BE2C (cell line): ENCODE results near the gene PITPNM2.

Source experiments
- DNase-seq: peaks from one replicate; pipeline ENCODE4 v3.0.0-alpha.2; 2020
- H3K27me3 ChIP-seq: fragments of 250-450 bp; sonication (Bioruptor Pico); 2 replicates; pipeline ENCODE4 v1.5.1; 2020; ENCODE audit warnings: mild to moderate bottlenecking
- H3K36me3 ChIP-seq: fragments of 250-450 bp; sonication (Bioruptor Pico); 2 replicates; pipeline ENCODE4 v1.5.1; 2020; ENCODE audit warnings: mild to moderate bottlenecking
- H3K4me1 ChIP-seq: fragments of 250-450 bp; sonication (Bioruptor Pico); 2 replicates; pipeline ENCODE4 v1.5.1; 2020
- H3K4me3 ChIP-seq: 2 replicates; pipeline ENCODE4 v1.5.1; 2011; ENCODE audit warnings: low read depth, low read length
- H3K9me3 ChIP-seq: fragments of 250-450 bp; sonication (Bioruptor Pico); 2 replicates; pipeline ENCODE4 v1.5.1; 2020
- CTCF ChIP-seq: IDR thresholded peaks from 2 replicates; pipeline ENCODE4 v1.5.1; 2012; ENCODE audit warnings: mild to moderate bottlenecking, low read depth, low read length

Gene PITPNM2

DNA sequence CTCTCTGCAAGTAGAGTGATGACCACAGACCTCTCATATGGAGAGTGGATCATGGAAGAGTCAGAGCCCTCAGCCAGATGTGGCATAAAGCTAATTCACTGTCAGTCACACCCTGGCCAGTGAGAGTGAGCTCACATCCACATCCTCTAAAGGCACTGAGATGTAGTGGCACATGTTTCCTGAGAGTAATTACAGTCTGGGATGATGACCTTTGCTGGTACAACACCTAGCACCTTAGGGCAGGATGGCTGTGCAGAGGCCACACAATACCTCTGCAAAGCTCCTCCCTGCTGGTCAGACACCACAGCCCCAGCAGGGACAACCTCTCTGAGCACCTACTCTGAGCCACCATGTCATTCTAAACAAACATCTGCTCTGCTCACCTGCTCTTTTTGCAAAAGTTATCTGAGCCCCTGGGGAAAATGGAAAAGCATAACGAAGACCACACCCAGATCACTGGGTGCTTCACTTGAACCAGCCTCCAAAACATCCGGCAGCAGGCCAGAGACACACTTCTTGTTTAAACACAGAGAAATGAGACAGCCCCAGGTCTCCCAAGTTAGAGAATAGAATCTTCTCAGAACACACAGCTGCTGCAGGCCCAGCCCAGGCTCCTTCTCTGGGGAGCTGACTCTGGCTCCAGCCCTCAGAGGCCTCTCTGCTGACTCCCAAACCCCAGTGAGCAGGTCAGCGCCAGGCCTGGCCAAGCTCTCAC is 30.3 kb downstream of the PITPNM2 start:
- no peak for DNase-seq
- Histone ChIP-seq H3K27me3 (no peaks in the 10 kb centered on the region), H3K36me3 (no peaks in the 10 kb centered on the region), H3K4me3 (no peak overlapping the region), H3K9me3 (no peaks in the 10 kb centered on the region), H3K4me1 (no peaks in the 10 kb centered on the region)
- no peak for TF ChIP-seq CTCF

- TF ChIP-seq CTCF, result no peak
- no peaks in the 10 kb centered on the region for H3K9me3 ChIP-seq
- H3K27me3 ChIP-seq, result no peaks in the 10 kb centered on the region
- no peak overlapping the region for H3K4me3 ChIP-seq
- no peaks in the 10 kb centered on the region for H3K4me1 ChIP-seq
- DNase-seq, result no peak
- H3K36me3 ChIP-seq, result no peaks in the 10 kb centered on the region
Observed at GRCh38 chr12:123119808-123120207, 31.1 kb downstream of the PITPNM2 start.

- DNase-seq, result no peak
- Histone ChIP-seq H3K36me3 (no peaks in the 10 kb centered on the region), H3K4me1 (no peaks in the 10 kb centered on the region), H3K4me3 (no peak overlapping the region), H3K27me3 (no peaks in the 10 kb centered on the region), H3K9me3 (no peaks in the 10 kb centered on the region)
- TF ChIP-seq CTCF, result no peak
Observed at GRCh38 chr12:123118497-123118896, 32.4 kb downstream of the PITPNM2 start.

GRCh38 chr12:123115409-123116121 is 35.3 kb downstream of the PITPNM2 start:
- Histone ChIP-seq H3K9me3 (no peaks in the 10 kb centered on the region), H3K4me1 (no peaks in the 10 kb centered on the region), H3K27me3 (no peaks in the 10 kb centered on the region), H3K4me3 (no peak overlapping the region), H3K36me3 (no peaks in the 10 kb centered on the region)
- DNase-seq, result no peak
- TF ChIP-seq CTCF, result no peak

DNA sequence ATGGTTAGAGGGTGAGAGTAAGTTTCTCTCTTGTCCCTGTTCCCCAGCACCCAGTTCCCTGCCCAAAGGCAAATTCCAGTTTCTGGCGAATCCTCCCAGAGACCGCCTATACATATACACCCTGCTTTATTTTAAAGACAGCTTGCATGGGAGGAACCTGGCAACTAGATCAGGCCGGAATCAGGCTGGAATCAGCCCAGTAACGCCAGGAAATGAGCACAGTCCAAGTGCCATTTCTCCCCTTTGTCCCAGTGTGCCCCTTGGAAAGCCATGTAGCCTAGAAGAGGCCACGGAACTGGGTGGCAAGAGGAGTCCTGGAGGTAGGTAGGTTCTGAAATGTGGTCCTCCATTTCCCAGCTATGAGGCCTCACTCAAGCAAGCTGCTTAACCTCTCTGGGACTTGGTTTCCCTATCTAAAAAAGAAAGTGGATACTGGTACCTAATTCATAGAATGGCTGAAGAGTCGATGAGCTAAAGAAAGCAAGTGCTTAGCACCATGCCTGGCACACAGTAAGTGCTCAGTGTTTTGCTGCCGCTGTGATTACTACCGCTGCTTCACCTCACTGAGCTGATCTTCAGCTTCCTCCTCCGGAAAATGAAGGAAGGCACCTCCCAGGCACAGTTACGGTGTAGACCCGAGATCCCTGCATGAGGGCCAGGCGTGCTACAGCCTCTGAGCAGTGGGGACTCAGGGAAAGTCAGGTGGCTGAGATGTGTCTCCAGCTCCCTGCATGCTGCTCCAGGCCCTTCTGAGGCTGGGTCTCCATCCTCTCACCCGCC is 36.4 kb downstream of the PITPNM2 start:
- no peak for TF ChIP-seq CTCF
- no peaks in the 10 kb centered on the region for H3K27me3 ChIP-seq
- DNase-seq, result no peak
- no peaks in the 10 kb centered on the region for H3K36me3 ChIP-seq
- no peaks in the 10 kb centered on the region for H3K9me3 ChIP-seq
- no peaks in the 10 kb centered on the region for H3K4me1 ChIP-seq
- H3K4me3 ChIP-seq, result no peak overlapping the region
